HCT116 (cell line): ENCODE measurements around the gene IL17D. TPM values are rescaled to one million over a fixed set of nuclear protein-coding genes. Genes with fewer than 3 reads are reported as not detected.
"Not testable (repeated sequence)": the region's sequence is repeated elsewhere in the genome, so short reads cannot be mapped to it uniquely, and the experiment has no call there.

ENCODE experiments used
- ATAC-seq: fragments of 200-7000 bp; cut with Tn5 transposase; 2 replicates; pipeline ENCODE4 v1.9.1; 2020; ENCODE audit warnings: mild to moderate bottlenecking, moderate library complexity
- BruUV-seq: library from RNA; stranded (reverse); fragments of 400-500 nt; replicated peaks from 2 replicates; lab custom pipeline; 2021; lab: Mats Ljungman, UMichigan
- CTCF ChIA-PET: fragments of 300-600 bp; sonication (Branson Sonifier 250); formaldehyde crosslinking; loops from one replicate; lab custom pipeline; 2021; ENCODE audit warnings: antibody characterized with exemption; lab: Charles Lee
- POLR2A ChIA-PET: fragments of 300-600, 350-600 bp; sonication (Branson Sonifier 250); formaldehyde crosslinking; loops from one replicate; lab custom pipeline; 2021; ENCODE audit warnings: antibody characterized with exemption; lab: Charles Lee
- RAD21 ChIA-PET, 2 experiments: fragments of 300-600 bp; sonication (Branson Sonifier 250); formaldehyde crosslinking; loops; one replicate each; lab custom pipeline; 2023; ENCODE audit warnings: low total read pairs in 2 of 2; ENCODE audit not compliant: uncharacterized antibody in 2 of 2, unreplicated experiment in 2 of 2, low non-redundant PET in 1 of 2; lab: Charles Lee
- DNase-seq: peaks from one replicate; pipeline ENCODE4 v3.0.0-alpha.2; 2010; ENCODE audit warnings: low read depth, low spot score
- H2AFZ ChIP-seq: fragments of 200-600 bp; shearing (Covaris generic), sonication (generic); 2 replicates; pipeline ENCODE4 v1.6.1; 2017; ENCODE audit warnings: low read depth, mixed run types, mixed read lengths, antibody characterized with exemption, low read length; ENCODE audit not compliant: poor library complexity, severe bottlenecking
- H3K27ac ChIP-seq: 2 replicates; pipeline ENCODE4 v1.5.1; 2012; ENCODE audit warnings: low read depth, low read length
- H3K27me3 ChIP-seq: fragments of 200-600 bp; sonication (generic); 2 replicates; pipeline ENCODE4 v1.6.1; 2016; ENCODE audit warnings: mixed run types, low read length, mixed read lengths; ENCODE audit not compliant: insufficient read depth
- H3K36me3 ChIP-seq, 2 experiments: fragments of 200-500 bp in 1 of 2; fragments of 200-600 bp in 1 of 2; sonication (Bioruptor generic) in 1 of 2; sonication (generic) in 1 of 2; 2 replicates each; pipeline versions ENCODE4 v1.5.1 to v1.6.1; 2014 to 2016; ENCODE audit warnings: low read length in 2 of 2, inconsistent platforms in 1 of 2, mixed read lengths in 1 of 2, mixed run types in 1 of 2; ENCODE audit not compliant: insufficient read depth in 2 of 2, control insufficient read depth in 1 of 2
- H3K4me1 ChIP-seq, 2 experiments: fragments of 200-600 bp in 1 of 2; sonication (generic) in 1 of 2; 2 replicates each; pipeline versions ENCODE4 v1.5.1 to v1.6.1; 2012 to 2017; ENCODE audit warnings: low read length in 2 of 2, inconsistent platforms in 1 of 2, mild to moderate bottlenecking in 1 of 2, mixed read lengths in 1 of 2, mixed run types in 1 of 2, moderate library complexity in 1 of 2; ENCODE audit not compliant: insufficient read depth in 2 of 2, control insufficient read depth in 1 of 2
- H3K4me2 ChIP-seq: fragments of 200-600 bp; sonication (generic); 2 replicates; pipeline ENCODE4 v1.6.1; 2017; ENCODE audit warnings: mixed run types, low read length, mixed read lengths
- H3K4me3 ChIP-seq, 2 experiments: fragments of 200-600 bp in 1 of 2; sonication (generic) in 1 of 2; replicated peaks in 1 of 2; 2 replicates each; pipeline ENCODE4 v1.5.1; 2011 to 2016; ENCODE audit warnings: low read length in 2 of 2, control low read depth in 1 of 2, low read depth in 1 of 2, mild to moderate bottlenecking in 1 of 2, mixed read lengths in 1 of 2, mixed run types in 1 of 2
- H3K79me2 ChIP-seq: fragments of 200-600 bp; sonication (generic); 2 replicates; pipeline ENCODE4 v1.6.1; 2017; ENCODE audit warnings: mild to moderate bottlenecking, mixed run types, low read length, moderate library complexity, mixed read lengths; ENCODE audit not compliant: insufficient read depth
- H3K9ac ChIP-seq: fragments of 200-600 bp; sonication (generic); 2 replicates; pipeline ENCODE4 v1.6.1; 2016; ENCODE audit warnings: low read length, mixed read lengths
- H3K9me2 ChIP-seq: fragments of 200-600 bp; sonication (generic), shearing (Covaris generic); 2 replicates; pipeline ENCODE4 v1.6.1; 2017; ENCODE audit warnings: mixed run types, mild to moderate bottlenecking, moderate library complexity; ENCODE audit not compliant: insufficient read depth
- H3K9me3 ChIP-seq, 2 experiments: fragments of 200-500 bp in 1 of 2; fragments of 200-600 bp in 1 of 2; sonication (Bioruptor generic) in 1 of 2; sonication (generic) in 1 of 2; 2 replicates each; pipeline ENCODE4 v1.6.1; 2014 to 2017; ENCODE audit warnings: low read length in 2 of 2, mixed read lengths in 2 of 2, inconsistent platforms in 1 of 2, low read depth in 1 of 2, mild to moderate bottlenecking in 1 of 2, mixed run types in 1 of 2, moderate library complexity in 1 of 2; ENCODE audit not compliant: control insufficient read depth in 1 of 2, insufficient read depth in 1 of 2
- H4K20me1 ChIP-seq: fragments of 200-600 bp; sonication (generic), shearing (Covaris generic); 2 replicates; pipeline ENCODE4 v1.6.1; 2017; ENCODE audit warnings: mixed run types, mild to moderate bottlenecking, moderate library complexity; ENCODE audit not compliant: insufficient read depth
- CBX3 ChIP-seq: IDR thresholded peaks from 2 replicates; pipeline ENCODE4 v1.6.1; 2012; ENCODE audit warnings: low read depth
- CTCF ChIP-seq, 3 experiments: fragments of 200-600 bp in 1 of 3; sonication (generic) in 1 of 3; IDR thresholded peaks in 2 of 3; conservative IDR thresholded peaks in 1 of 3; 2 replicates each; pipeline ENCODE4 v1.5.1; 2012 to 2017; ENCODE audit warnings: low read depth in 2 of 3, low read length in 2 of 3, antibody characterized with exemption in 1 of 3, borderline replicate concordance in 1 of 3, control low read depth in 1 of 3, mild to moderate bottlenecking in 1 of 3, mixed read lengths in 1 of 3, mixed run types in 1 of 3, moderate library complexity in 1 of 3; ENCODE audit not compliant: insufficient read depth in 1 of 3
- EGR1 ChIP-seq: IDR thresholded peaks from 2 replicates; pipeline ENCODE4 v1.6.1; 2012; ENCODE audit warnings: low read depth
- ELF1 ChIP-seq: IDR thresholded peaks from 2 replicates; pipeline ENCODE4 v1.6.1; 2012; ENCODE audit warnings: low read depth, borderline replicate concordance
- EZH2phosphoT487 ChIP-seq: fragments of 200-600 bp; IDR thresholded peaks from 2 replicates; pipeline ENCODE4 v1.6.1; 2018; ENCODE audit warnings: antibody characterized with exemption, borderline replicate concordance
- JUND ChIP-seq: IDR thresholded peaks from 2 replicates; pipeline ENCODE4 v1.6.1; 2012
- SP1 ChIP-seq: IDR thresholded peaks from 2 replicates; pipeline ENCODE4 v1.6.1; 2012; ENCODE audit warnings: low read depth
- SRF ChIP-seq: IDR thresholded peaks from 2 replicates; pipeline ENCODE4 v1.6.1; 2012; ENCODE audit warnings: low read depth
- TCF7L2 ChIP-seq: IDR thresholded peaks from 2 replicates; pipeline ENCODE4 v1.7.0; 2011; ENCODE audit warnings: borderline replicate concordance, inconsistent platforms; ENCODE audit not compliant: insufficient read depth, insufficient read length; ENCODE audit errors: extremely low read depth
- ZBTB33 ChIP-seq: IDR thresholded peaks from 2 replicates; pipeline ENCODE4 v1.6.1; 2011; ENCODE audit warnings: mild to moderate bottlenecking, low read length, moderate library complexity; ENCODE audit not compliant: insufficient replicate concordance; ENCODE audit errors: extremely low read depth
- ZFX ChIP-seq: fragments of 450-650 bp; IDR thresholded peaks from 2 replicates; pipeline ENCODE4 v1.6.1; 2017
- intact Hi-C: fragments of 100-400 bp; cut with micrococcal nuclease; formaldehyde crosslinking; loops from 2 replicates; pipeline ENCODE4 v1.10.0; 2022
- total RNA-seq: library from RNA; stranded (reverse); gene quantifications from one replicate; pipeline ENCODE4 v1.2.1, GENCODE V29; 2021; ENCODE audit not compliant: unreplicated experiment

IL17D gene
- total RNA-seq, 1 experiment from 2014 or later = 0.25 TPM

- H3K4me1 ChIP-seq, H3K27ac ChIP-seq, H3K4me2 ChIP-seq, H3K27me3 ChIP-seq, RAD21 ChIA-PET, intact Hi-C loops, H3K9ac ChIP-seq, H3K9me3 ChIP-seq, ATAC-seq, BruUV-seq, H3K9me2 ChIP-seq, POLR2A ChIA-PET, H3K36me3 ChIP-seq, H3K79me2 ChIP-seq, DNase-seq, H2AFZ ChIP-seq, CTCF ChIA-PET, H4K20me1 ChIP-seq, H3K4me3 ChIP-seq: not testable (repeated sequence)
Observed at GRCh38 chr13:20743830-20744404, 40.4 kb downstream of the IL17D start.

- ChIA-PET POLR2A (no interaction called here), RAD21 (no interaction called here), CTCF (no interaction called here)
- H4K20me1 ChIP-seq = no peaks in the 10 kb centered on the region
- intact Hi-C loops = no loop called here
- H3K27ac ChIP-seq = no peak overlapping the region
- no peak for ATAC-seq
- TF ChIP-seq ELF1 (no peak), JUND (no peak), CTCF (IDR thresholded peaks at IDR 0.05 in 2 of 3, conservative IDR thresholded peaks at IDR 0.05 in 1 of 3; ENCODE audit: borderline replicate concordance in 1 of 3, insufficient read depth in 1 of 3, low read depth in 2 of 3, low read length in 2 of 3) (no peak), EZH2phosphoT487 (no peak), SRF (no peak), ZBTB33 (no peak), ZFX (no peak), SP1 (no peak), CBX3 (no peak), TCF7L2 (no peak), EGR1 (no peak)
- no peak overlapping the region for H2AFZ ChIP-seq
- no peak overlapping the region for H3K4me2 ChIP-seq
- H3K9ac ChIP-seq = no peak overlapping the region
- H3K36me3 ChIP-seq = no peaks in the 10 kb centered on the region
- H3K4me1 ChIP-seq = no peaks in the 10 kb centered on the region
- DNase-seq = no peak
- no peaks in the 10 kb centered on the region for H3K27me3 ChIP-seq
- BruUV-seq = no TSS peak
- H3K79me2 ChIP-seq = no peaks in the 10 kb centered on the region
- peaks cover 22 to 36% of the 10 kb centered on the region in 2 experiments for H3K9me3 ChIP-seq
- H3K4me3 ChIP-seq = no peak overlapping the region
- H3K9me2 ChIP-seq = no peaks in the 10 kb centered on the region
Observed at GRCh38 chr13:20749377-20749776, 45.9 kb downstream of the IL17D start.
